Neural progenitor cell (in vitro differentiated cells): ENCODE data around the gene CFHR4. TPM values are rescaled to one million over a fixed set of nuclear protein-coding genes. Genes with fewer than 3 reads are reported as not detected.
A peak's percentile ranks its signal among the peaks of the same experiment; 100 is the strongest.
"Not testable (repeated sequence)": the region's sequence is repeated elsewhere in the genome, so short reads cannot be mapped to it uniquely, and the experiment has no call there.

Experiments
- DNase-seq: peaks from one replicate; pipeline ENCODE4 v3.0.0-alpha.2; 2016; ENCODE audit warnings: low spot score
- H2AFZ ChIP-seq: fragments of 200-600 bp; sonication (generic); replicated peaks from 2 replicates; pipeline ENCODE4 v1.6.1; 2016; ENCODE audit warnings: antibody characterized with exemption
- H3F3A ChIP-seq: fragments of 200-600 bp; sonication (generic); 2 replicates; pipeline ENCODE4 v1.6.1; 2016; ENCODE audit warnings: antibody characterized with exemption, low read depth
- H3K27ac ChIP-seq: fragments of 200-600 bp; sonication (generic); 2 replicates; pipeline ENCODE4 v1.5.1; 2016; ENCODE audit warnings: mild to moderate bottlenecking
- H3K27me3 ChIP-seq: fragments of 200-600 bp; sonication (generic); 2 replicates; pipeline ENCODE4 v1.6.1; 2016; ENCODE audit warnings: mild to moderate bottlenecking, moderate library complexity
- H3K36me3 ChIP-seq: fragments of 200-600 bp; sonication (generic); 2 replicates; pipeline ENCODE4 v1.5.1; 2016
- H3K4me1 ChIP-seq: fragments of 200-600 bp; sonication (generic); 2 replicates; pipeline ENCODE4 v1.6.1; 2016; ENCODE audit warnings: mixed run types
- H3K4me2 ChIP-seq: fragments of 200-600 bp; sonication (generic); 2 replicates; pipeline ENCODE4 v1.6.1; 2016
- H3K4me3 ChIP-seq: fragments of 200-600 bp; sonication (generic); 2 replicates; pipeline ENCODE4 v1.5.1; 2016
- H3K79me2 ChIP-seq: fragments of 200-600 bp; sonication (generic); 2 replicates; pipeline ENCODE4 v1.6.1; 2016; ENCODE audit warnings: low read depth
- H3K9ac ChIP-seq: fragments of 200-600 bp; sonication (generic); 2 replicates; pipeline ENCODE4 v1.6.1; 2016
- H3K9me3 ChIP-seq: fragments of 200-600 bp; sonication (generic); 2 replicates; pipeline ENCODE4 v1.5.1; 2016; ENCODE audit warnings: low read depth
- H4K20me1 ChIP-seq: fragments of 200-600 bp; sonication (generic); 2 replicates; pipeline ENCODE4 v1.6.1; 2016; ENCODE audit warnings: low read depth
- H3K27ac Mint-ChIP-seq: 3 replicates; pipeline ENCODE4 v1.8.0; 2021; ENCODE audit warnings: mixed read lengths
- H3K27me3 Mint-ChIP-seq: 2 replicates; pipeline ENCODE4 v1.8.0; 2022; ENCODE audit warnings: low read depth, mild to moderate bottlenecking, inconsistent platforms, moderate library complexity, mixed read lengths; ENCODE audit not compliant: insufficient read depth
- H3K36me3 Mint-ChIP-seq: 3 replicates; pipeline ENCODE4 v1.8.0; 2021; ENCODE audit warnings: mixed read lengths
- H3K4me1 Mint-ChIP-seq: 3 replicates; pipeline ENCODE4 v1.8.0; 2021; ENCODE audit warnings: mixed read lengths
- H3K4me3 Mint-ChIP-seq: 3 replicates; pipeline ENCODE4 v1.8.0; 2021; ENCODE audit warnings: mild to moderate bottlenecking, moderate library complexity, mixed read lengths
- H3K9me3 Mint-ChIP-seq: 3 replicates; pipeline ENCODE4 v1.8.0; 2020; ENCODE audit warnings: mixed read lengths
- EZH2 ChIP-seq: fragments of 200-600 bp; sonication (generic); IDR thresholded peaks from 2 replicates; pipeline ENCODE4 v1.6.1; 2017; ENCODE audit warnings: antibody characterized with exemption, mild to moderate bottlenecking, moderate library complexity
- EZH2phosphoT487 ChIP-seq: fragments of 200-600 bp; sonication (generic); IDR thresholded peaks from 2 replicates; pipeline ENCODE4 v1.6.1; 2017; ENCODE audit warnings: antibody characterized with exemption
- total RNA-seq: library from RNA; depleted of rRNA; stranded (reverse); fragments of >200 nt; gene quantifications from 2 replicates; pipeline ENCODE4 v1.2.3, GENCODE V29; 2015; ENCODE audit warnings: low replicate concordance
- TF ChIP-seq, protein P1 (sequence below): fragments of 200-600 bp; sonication (generic); IDR thresholded peaks from 2 replicates; pipeline ENCODE4 v1.5.1; 2017; ENCODE audit warnings: antibody characterized with exemption, mild to moderate bottlenecking

CFHR4 gene
- total RNA-seq, result not detected in 2 replicates

DNA sequence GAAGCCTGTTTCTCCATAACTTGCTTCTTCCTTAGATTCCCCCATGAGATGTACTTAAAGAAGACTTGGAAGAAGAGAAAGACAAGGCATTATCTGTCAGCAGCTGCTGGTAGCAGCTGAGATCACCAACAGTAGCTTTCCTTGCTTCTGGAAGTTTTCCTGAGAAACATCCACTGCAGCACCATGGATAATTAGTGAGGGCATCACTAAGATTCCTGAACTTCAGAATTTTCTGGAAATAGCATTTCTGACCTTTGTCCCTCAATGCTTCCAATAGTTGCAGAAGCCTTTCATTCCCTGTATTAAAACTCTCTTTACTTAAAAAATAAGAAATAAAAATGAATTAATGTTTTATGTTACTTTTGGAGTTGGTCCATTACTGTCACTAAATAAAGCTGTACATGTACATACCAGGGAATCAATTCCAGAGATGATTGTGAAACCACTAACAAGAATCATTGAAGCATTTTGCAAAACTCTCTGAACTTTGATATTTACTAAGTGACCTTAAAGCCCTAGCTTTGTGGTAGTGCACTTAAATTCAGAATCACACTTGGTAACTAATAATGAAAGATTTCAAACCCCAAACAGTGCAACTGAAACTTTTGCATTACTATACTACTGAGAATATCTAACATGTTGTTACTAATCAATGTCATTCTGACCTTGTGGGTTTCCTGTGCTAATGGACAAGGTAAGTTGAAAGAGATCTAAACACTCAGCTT, at the start of gene CFHR4:
TSS of gene CFHR4 (plus strand) at position 538 of the 725 bp plus-strand sequence. CDS start at position 637, 99 bp downstream.
- no peaks in the 10 kb centered on the region for H3K4me1 Mint-ChIP-seq
- H2AFZ ChIP-seq, result no peak within 1 kb of the TSS

DNA sequence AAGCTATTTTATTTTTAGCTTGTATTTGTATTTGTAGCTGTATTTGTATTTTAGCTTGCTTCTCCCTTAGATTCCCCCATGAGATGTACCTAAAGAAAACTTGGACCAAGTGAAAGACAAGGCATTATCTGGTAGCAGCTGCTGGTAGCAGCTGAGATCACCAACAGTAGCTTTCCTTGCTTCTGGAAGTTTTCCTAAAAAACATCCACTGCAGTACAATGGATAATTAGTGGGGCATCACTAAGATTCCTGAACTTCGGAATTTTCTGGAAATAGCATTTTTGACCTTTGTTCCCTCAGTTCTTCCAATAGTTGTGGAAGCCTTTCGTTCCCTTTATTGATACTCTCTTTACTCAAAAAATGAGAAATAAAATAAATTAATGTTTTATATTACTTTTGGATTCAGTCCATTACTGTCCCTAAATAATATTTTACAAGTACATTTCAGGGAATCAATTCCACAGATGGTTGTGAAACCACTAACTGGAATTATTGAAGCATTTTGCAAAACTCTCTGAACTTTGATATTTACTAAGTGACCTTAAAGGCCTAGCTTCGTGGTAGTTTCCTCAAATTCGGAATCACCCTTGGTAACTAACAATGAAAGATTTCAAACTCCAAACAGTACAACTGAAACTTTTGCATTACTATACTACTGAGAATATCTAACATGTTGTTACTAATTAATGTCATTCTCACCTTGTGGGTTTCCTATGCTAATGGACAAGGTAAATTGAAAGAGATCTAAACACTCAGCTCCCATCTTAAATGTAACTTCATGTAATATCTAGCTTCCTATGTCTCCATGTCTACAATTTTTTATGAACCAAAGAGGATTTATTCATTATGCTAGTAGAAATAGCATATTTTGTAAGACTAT, 38.0 kb upstream of the CFHR4 start:
- H3K9me3 Mint-ChIP-seq, H3K4me1 Mint-ChIP-seq, H3K36me3 Mint-ChIP-seq, H3K36me3 ChIP-seq, H3K4me1 ChIP-seq, H3K27ac ChIP-seq, H3K27me3 Mint-ChIP-seq, H3K9me3 ChIP-seq, DNase-seq, H3K27ac Mint-ChIP-seq, H3K4me2 ChIP-seq, H4K20me1 ChIP-seq, H3K9ac ChIP-seq, H3F3A ChIP-seq, H2AFZ ChIP-seq, H3K79me2 ChIP-seq, H3K4me3 ChIP-seq, H3K27me3 ChIP-seq, H3K4me3 Mint-ChIP-seq: not testable (repeated sequence)

More for the DNA sequence above, at the start of gene CFHR4:
- Histone ChIP-seq H3K4me1 (no peaks in the 10 kb centered on the region), H3K36me3 (no peaks in the 10 kb centered on the region), H3F3A (no peaks in the 10 kb centered on the region), H3K9me3 (no peaks in the 10 kb centered on the region), H3K9ac (no peak within 1 kb of the TSS), H3K4me3 (no peak within 1 kb of the TSS), H4K20me1 (no peaks in the 10 kb centered on the region), H3K27ac (no peak within 1 kb of the TSS), H3K4me2 (no peak within 1 kb of the TSS), H3K79me2 (no peaks in the 10 kb centered on the region), H3K27me3 (no peaks in the 10 kb centered on the region)
- H3K4me3 Mint-ChIP-seq, result no peak within 1 kb of the TSS
- H3K36me3 Mint-ChIP-seq, result no peaks in the 10 kb centered on the region
- TF ChIP-seq EZH2phosphoT487 (no peak), EZH2 (no peak)
- TF ChIP-seq, protein P1, sequence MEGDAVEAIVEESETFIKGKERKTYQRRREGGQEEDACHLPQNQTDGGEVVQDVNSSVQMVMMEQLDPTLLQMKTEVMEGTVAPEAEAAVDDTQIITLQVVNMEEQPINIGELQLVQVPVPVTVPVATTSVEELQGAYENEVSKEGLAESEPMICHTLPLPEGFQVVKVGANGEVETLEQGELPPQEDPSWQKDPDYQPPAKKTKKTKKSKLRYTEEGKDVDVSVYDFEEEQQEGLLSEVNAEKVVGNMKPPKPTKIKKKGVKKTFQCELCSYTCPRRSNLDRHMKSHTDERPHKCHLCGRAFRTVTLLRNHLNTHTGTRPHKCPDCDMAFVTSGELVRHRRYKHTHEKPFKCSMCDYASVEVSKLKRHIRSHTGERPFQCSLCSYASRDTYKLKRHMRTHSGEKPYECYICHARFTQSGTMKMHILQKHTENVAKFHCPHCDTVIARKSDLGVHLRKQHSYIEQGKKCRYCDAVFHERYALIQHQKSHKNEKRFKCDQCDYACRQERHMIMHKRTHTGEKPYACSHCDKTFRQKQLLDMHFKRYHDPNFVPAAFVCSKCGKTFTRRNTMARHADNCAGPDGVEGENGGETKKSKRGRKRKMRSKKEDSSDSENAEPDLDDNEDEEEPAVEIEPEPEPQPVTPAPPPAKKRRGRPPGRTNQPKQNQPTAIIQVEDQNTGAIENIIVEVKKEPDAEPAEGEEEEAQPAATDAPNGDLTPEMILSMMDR, result no peak
- H3K9me3 Mint-ChIP-seq, result peaks cover 2% of the 10 kb centered on the region
- no peak for DNase-seq
- H3K27ac Mint-ChIP-seq, result no peak within 1 kb of the TSS
- H3K27me3 Mint-ChIP-seq, result no peaks in the 10 kb centered on the region

DNA sequence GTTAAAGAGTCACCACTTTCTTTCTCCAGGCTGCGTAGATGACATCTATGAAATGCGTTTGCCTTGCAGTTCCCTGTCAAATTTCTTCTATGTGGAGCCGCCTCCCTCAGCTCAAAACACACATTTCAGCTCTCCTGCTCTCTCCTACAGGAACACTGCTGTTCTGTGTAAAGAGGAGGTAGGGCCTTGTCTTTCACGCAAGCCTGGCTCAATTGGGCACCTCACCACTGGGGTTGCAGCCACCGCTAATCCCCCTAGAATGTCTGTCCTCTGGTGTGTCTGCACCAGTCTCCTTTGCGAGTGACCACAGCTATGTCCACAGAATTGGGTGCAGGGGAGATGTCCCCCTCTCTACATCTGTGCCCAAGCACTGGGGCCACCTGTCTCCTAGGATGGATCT, 31.8 kb upstream of the CFHR4 start:
- Histone ChIP-seq H3F3A (no peaks in the 10 kb centered on the region), H3K9ac (no peak overlapping the region), H3K27me3 (no peaks in the 10 kb centered on the region), H3K9me3 (no peaks in the 10 kb centered on the region), H2AFZ (peak overlapping the region; percentile 61), H3K4me3 (no peak overlapping the region), H3K27ac (no peak overlapping the region), H3K36me3 (no peaks in the 10 kb centered on the region), H4K20me1 (no peaks in the 10 kb centered on the region), H3K4me1 (no peaks in the 10 kb centered on the region), H3K4me2 (no peak overlapping the region), H3K79me2 (no peaks in the 10 kb centered on the region)
- H3K27me3 Mint-ChIP-seq, result no peaks in the 10 kb centered on the region
- H3K9me3 Mint-ChIP-seq, result no peaks in the 10 kb centered on the region
- H3K4me1 Mint-ChIP-seq, result no peaks in the 10 kb centered on the region
- peak; percentile 32 for DNase-seq
- no peak overlapping the region for H3K27ac Mint-ChIP-seq
- no peaks in the 10 kb centered on the region for H3K36me3 Mint-ChIP-seq
- TF ChIP-seq EZH2phosphoT487 (no peak), EZH2 (no peak)
- TF ChIP-seq, protein P1, result no peak
- no peak overlapping the region for H3K4me3 Mint-ChIP-seq
